ENCODE results near the gene ALOX12.

GRCh38 chr17:7005716-7006115, 9.9 kb downstream of the ALOX12 start:
- TF ChIP-seq CTCF (conservative IDR thresholded peaks at IDR 0.05; ENCODE audit: low read depth, low read length) (no peak), EZH2phosphoT487 (IDR thresholded peaks at IDR 0.05; ENCODE audit: borderline replicate concordance, low read length) (no peak), EZH2 (IDR thresholded peaks at IDR 0.05; ENCODE audit: low read length, unreplicated experiment) (no peak)
